ENCODE results near the gene FAM210A.

FAM210A gene, protein sequence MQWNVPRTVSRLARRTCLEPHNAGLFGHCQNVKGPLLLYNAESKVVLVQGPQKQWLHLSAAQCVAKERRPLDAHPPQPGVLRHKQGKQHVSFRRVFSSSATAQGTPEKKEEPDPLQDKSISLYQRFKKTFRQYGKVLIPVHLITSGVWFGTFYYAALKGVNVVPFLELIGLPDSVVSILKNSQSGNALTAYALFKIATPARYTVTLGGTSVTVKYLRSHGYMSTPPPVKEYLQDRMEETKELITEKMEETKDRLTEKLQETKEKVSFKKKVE

GRCh38 chr18:13726232-13726971 lies at the start of gene FAM210A, which contains the start of gene RNMT:
FAM210A (minus strand) TSS chr18:13726558; CDS start chr18:13682077, 44,481 bp downstream.
RNMT (plus strand) TSS chr18:13726673; CDS start chr18:13731518, 4,845 bp downstream.
- no peaks in the 10 kb centered on the region for H3K27me3 ChIP-seq (ENCODE audit: insufficient read depth, low read depth, severe bottlenecking)
- H3K9me3 ChIP-seq (ENCODE audit: severe bottlenecking), result no peaks in the 10 kb centered on the region
- H3K36me3 ChIP-seq, result peaks cover 1% of the 10 kb centered on the region; the same call in 1 of the 2 replicates
- peak within 1 kb of the TSS; percentile 80 for H3K27ac ChIP-seq
- TF ChIP-seq CTCF (IDR thresholded peaks at IDR 0.05; ENCODE audit: low read depth, low read length), result peak; percentile 16; the same call in 1 of the 2 replicates
- peak within 1 kb of the TSS; percentile 95 for H3K4me3 ChIP-seq (ENCODE audit: low read depth, low read length)
- DNase-seq, result peak; percentile 96

- H3K4me3 ChIP-seq (ENCODE audit: low read depth, low read length), result no peak overlapping the region
- H3K9me3 ChIP-seq (ENCODE audit: severe bottlenecking), result no peaks in the 10 kb centered on the region
- no peak overlapping the region for H3K27ac ChIP-seq
- no peaks in the 10 kb centered on the region for H3K36me3 ChIP-seq
- no peak for DNase-seq
- no peak for TF ChIP-seq CTCF (IDR thresholded peaks at IDR 0.05; ENCODE audit: low read depth, low read length)
- peaks cover 17% of the 10 kb centered on the region for H3K27me3 ChIP-seq (ENCODE audit: insufficient read depth, low read depth, severe bottlenecking)
Observed at GRCh38 chr18:13775058-13775457, 48.7 kb upstream of the FAM210A start.

DNA sequence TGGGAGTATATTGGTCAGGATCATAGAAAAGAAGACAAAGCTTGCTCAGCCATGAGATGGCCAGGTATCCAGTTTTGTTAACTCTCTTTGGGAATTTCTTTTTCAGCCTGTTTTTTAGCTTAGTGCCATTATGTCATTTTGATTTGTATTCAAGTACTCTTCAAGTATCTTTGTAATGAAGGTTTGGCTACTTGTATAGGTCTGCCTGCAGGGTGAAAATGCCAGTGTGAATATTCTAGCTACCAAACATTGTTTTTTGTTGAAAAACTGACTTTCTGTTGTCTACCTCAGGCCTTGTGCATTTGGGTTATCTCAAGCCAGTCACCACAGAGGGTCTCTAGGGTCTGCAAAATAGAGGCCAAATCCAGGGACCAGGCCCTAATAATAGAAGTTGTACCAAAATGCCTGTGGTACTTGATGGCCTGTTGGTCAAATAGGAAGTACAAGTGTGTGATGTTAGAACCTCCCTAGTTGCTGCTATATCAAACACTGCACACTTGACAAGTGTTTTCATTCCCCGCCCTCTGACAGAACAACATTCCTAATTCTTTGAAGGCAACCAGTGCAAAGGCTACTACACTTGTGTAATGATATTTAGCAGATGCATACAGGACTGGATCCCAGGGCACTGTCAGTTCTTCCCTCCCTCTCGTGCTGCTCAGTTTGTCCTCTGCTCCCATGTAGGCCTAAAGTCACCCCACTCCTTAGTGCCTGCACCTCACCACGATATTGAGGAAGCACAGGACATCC lies 36.5 kb upstream of the FAM210A start:
- no peak for TF ChIP-seq CTCF (IDR thresholded peaks at IDR 0.05; ENCODE audit: low read depth, low read length)
- H3K4me3 ChIP-seq (ENCODE audit: low read depth, low read length), result no peak overlapping the region
- H3K27me3 ChIP-seq (ENCODE audit: insufficient read depth, low read depth, severe bottlenecking), result no peaks in the 10 kb centered on the region
- H3K9me3 ChIP-seq (ENCODE audit: severe bottlenecking), result peaks cover 2% of the 10 kb centered on the region
- H3K36me3 ChIP-seq, result peaks cover 7% of the 10 kb centered on the region
- no peak for DNase-seq
- H3K27ac ChIP-seq, result no peak overlapping the region

DNA sequence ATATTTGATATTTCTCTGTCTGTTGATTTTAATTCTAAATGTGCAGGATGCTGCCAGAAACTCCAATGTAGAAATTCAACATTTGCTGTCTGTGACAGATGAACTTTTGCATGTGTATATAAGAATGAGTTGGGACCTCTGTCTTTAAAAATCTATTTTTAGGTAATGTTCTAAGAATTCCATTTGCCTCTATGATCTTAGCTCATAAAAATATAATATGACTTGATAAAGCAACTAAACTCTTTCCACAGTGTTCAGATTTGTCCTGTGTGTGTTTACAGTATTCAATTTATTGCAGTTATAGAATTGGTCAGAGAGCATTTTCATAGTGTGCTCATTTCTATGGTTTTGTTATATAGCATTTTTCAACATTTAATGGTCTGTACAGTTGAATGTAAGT lies 33.7 kb upstream of the FAM210A start:
- Histone ChIP-seq H3K27me3 (ENCODE audit: insufficient read depth, low read depth, severe bottlenecking) (no peaks in the 10 kb centered on the region), H3K27ac (no peak overlapping the region), H3K4me3 (ENCODE audit: low read depth, low read length) (no peak overlapping the region), H3K36me3 (peaks cover 33% of the 10 kb centered on the region), H3K9me3 (ENCODE audit: severe bottlenecking) (no peaks in the 10 kb centered on the region)
- no peak for TF ChIP-seq CTCF (IDR thresholded peaks at IDR 0.05; ENCODE audit: low read depth, low read length)
- DNase-seq, result no peak

- DNase-seq, result no peak
- Histone ChIP-seq H3K9me3 (ENCODE audit: severe bottlenecking) (no peaks in the 10 kb centered on the region), H3K27me3 (ENCODE audit: insufficient read depth, low read depth, severe bottlenecking) (no peaks in the 10 kb centered on the region), H3K4me3 (ENCODE audit: low read depth, low read length) (no peak overlapping the region), H3K27ac (no peak overlapping the region), H3K36me3 (peaks cover 46% of the 10 kb centered on the region)
- TF ChIP-seq CTCF (IDR thresholded peaks at IDR 0.05; ENCODE audit: low read depth, low read length), result no peak
Observed at GRCh38 chr18:13758622-13759021, 32.3 kb upstream of the FAM210A start.

Measured in WERI-Rb-1 (cell line).